ENCODE results near the gene CTSA.

The CTSA gene

DNA sequence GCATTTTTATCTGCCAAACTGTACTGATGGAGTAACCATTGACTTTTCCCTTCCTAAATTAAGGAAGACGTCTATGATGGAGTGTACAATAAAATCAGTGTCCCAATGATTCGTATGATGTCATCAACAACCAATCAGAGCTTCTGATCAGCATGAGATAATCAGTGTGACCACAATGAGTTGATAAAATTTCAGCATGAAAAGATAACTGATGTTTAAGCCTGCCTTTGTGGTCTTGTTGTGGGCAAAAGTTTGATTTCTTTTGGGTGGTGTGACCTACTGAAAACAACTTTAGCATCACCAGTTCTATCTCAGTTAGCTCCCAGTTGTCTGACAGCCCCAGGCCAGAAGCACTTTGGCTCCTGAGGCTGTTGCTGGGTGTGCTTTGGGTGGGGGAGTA, 46.6 kb downstream of the CTSA start:
- no peak overlapping the region for H3K4me3 ChIP-seq (ENCODE audit: low read depth, low read length)
- TF ChIP-seq, protein P1, sequence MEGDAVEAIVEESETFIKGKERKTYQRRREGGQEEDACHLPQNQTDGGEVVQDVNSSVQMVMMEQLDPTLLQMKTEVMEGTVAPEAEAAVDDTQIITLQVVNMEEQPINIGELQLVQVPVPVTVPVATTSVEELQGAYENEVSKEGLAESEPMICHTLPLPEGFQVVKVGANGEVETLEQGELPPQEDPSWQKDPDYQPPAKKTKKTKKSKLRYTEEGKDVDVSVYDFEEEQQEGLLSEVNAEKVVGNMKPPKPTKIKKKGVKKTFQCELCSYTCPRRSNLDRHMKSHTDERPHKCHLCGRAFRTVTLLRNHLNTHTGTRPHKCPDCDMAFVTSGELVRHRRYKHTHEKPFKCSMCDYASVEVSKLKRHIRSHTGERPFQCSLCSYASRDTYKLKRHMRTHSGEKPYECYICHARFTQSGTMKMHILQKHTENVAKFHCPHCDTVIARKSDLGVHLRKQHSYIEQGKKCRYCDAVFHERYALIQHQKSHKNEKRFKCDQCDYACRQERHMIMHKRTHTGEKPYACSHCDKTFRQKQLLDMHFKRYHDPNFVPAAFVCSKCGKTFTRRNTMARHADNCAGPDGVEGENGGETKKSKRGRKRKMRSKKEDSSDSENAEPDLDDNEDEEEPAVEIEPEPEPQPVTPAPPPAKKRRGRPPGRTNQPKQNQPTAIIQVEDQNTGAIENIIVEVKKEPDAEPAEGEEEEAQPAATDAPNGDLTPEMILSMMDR (IDR thresholded peaks at IDR 0.05; ENCODE audit: borderline replicate concordance, insufficient read depth, low read depth, low read length), result no peak

DNA sequence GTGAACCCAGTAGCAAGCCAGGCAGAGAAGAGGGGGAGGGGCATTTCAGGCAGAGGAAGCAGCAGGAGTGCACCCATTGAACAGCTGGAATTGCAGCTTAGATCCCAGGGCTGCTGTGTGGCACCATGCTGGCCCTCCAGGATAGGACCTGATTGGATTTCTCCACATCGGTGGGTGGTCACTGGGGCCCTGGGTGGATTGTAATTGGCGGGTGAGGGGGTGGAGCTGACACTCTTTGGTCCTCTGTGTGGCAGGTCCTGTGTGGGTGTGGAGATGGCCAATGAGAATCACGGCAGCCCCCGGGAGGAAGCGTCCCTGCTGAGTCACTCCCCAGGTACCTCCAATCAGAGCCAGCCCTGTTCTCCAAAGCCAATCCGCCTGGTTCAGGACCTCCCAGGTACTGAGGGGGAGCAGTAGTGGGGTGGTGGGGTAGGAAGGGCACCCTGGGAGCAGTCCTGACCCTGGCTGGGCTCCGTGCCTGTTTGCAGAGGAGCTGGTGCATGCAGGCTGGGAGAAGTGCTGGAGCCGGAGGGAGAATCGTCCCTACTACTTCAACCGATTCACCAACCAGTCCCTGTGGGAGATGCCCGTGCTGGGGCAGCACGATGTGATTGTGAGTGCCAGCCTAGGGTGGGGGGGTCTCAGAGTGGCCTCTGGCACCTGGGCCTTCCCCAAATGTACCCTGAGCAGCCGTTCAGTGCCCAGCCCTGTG, 47.7 kb downstream of the CTSA start:
- H3K4me3 ChIP-seq (ENCODE audit: low read depth, low read length), result no peak overlapping the region
- TF ChIP-seq, protein P1 (IDR thresholded peaks at IDR 0.05; ENCODE audit: borderline replicate concordance, insufficient read depth, low read depth, low read length), result no peak

GRCh38 chr20:45940053-45940452, 48.9 kb downstream of the CTSA start:
- TF ChIP-seq, protein P1 (IDR thresholded peaks at IDR 0.05; ENCODE audit: borderline replicate concordance, insufficient read depth, low read depth, low read length), result no peak
- H3K4me3 ChIP-seq (ENCODE audit: low read depth, low read length), result no peak overlapping the region

DNA sequence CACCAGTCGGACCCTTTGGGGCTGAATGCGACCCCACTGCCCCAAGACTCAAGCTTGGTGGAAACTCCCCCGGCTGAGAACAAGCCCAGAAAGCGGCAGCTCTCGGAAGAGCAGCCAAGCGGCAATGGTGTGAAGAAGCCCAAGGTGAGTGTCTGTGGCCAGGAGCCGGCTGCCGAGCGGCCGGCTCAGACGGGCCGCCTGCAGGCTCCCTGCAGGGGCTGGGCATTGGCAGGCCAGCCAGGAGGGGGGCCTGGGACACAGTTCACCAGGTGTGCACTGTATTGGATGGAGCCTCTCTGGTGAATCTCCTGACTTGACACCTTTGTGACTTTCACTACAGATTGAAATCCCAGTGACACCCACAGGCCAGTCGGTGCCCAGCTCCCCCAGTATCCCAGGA, 49.3 kb downstream of the CTSA start:
- TF ChIP-seq, protein P1 (IDR thresholded peaks at IDR 0.05; ENCODE audit: borderline replicate concordance, insufficient read depth, low read depth, low read length), result no peak

DNA sequence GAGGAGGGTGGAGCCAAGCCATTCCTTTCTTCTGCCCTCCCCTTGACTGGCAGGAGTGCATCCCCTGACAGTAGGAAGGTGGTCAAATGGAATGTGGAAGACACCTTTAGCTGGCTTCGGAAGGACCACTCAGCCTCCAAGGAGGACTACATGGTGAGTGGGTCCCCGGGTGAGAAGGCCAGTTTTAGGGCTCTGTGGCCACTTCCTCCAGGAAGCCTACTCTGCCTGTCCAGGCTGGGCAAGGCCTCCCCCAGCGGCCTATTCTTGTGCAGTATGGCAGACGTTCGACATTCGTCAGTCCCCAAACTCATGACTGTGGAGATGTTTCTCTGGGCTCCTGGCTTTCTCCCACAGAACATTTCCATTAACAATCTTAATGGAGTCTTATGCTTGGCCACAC, 52.5 kb downstream of the CTSA start:
- TF ChIP-seq, protein P1 (IDR thresholded peaks at IDR 0.05; ENCODE audit: borderline replicate concordance, insufficient read depth, low read depth, low read length), result no peak

More for the DNA sequence above, 49.3 kb downstream of the CTSA start:
- no peak overlapping the region for H3K4me3 ChIP-seq (ENCODE audit: low read depth, low read length)

GRCh38 chr20:45944151-45944964, 53.2 kb downstream of the CTSA start:
- TF ChIP-seq, protein P1 (IDR thresholded peaks at IDR 0.05; ENCODE audit: borderline replicate concordance, insufficient read depth, low read depth, low read length), result no peak
- no peak overlapping the region for H3K4me3 ChIP-seq (ENCODE audit: low read depth, low read length)

More for the DNA sequence above, 52.5 kb downstream of the CTSA start:
- H3K4me3 ChIP-seq (ENCODE audit: low read depth, low read length), result no peak overlapping the region

All from GM12875 (cell line).